Gastroesophageal sphincter (tissue), 4 donors: ENCODE results near the gene PTPN4. TPM values are rescaled to one million over a fixed set of nuclear protein-coding genes. Genes with fewer than 3 reads are reported as not detected.
"Not testable (repeated sequence)": the region's sequence is repeated elsewhere in the genome, so short reads cannot be mapped to it uniquely, and the experiment has no call there.

Source experiments
- ATAC-seq: fragments of 150-250 bp; one replicate; pipeline ENCODE4 v1.9.1; 2016; ENCODE audit warnings: mild to moderate bottlenecking, moderate library complexity
- H3K27ac ChIP-seq, 4 donors: fragments of 200-600 bp; sonication (generic) in 3 of 4; 1 replicate in 3 of 4; 2 replicates in 1 of 4; pipeline ENCODE4 v1.5.1; 2016 to 2019
- H3K27me3 ChIP-seq: fragments of 200-600 bp; sonication (generic); one replicate; pipeline ENCODE4 v1.5.1; 2019
- H3K36me3 ChIP-seq, 2 donors: fragments of 200-600 bp; sonication (generic); one replicate each; pipeline ENCODE4 v1.5.1; 2019; ENCODE audit warnings: control low read depth in 1 of 2
- H3K4me1 ChIP-seq, 3 donors: fragments of 200-600 bp; sonication (generic); 1 replicate in 2 of 3; 2 replicates in 1 of 3; pipeline ENCODE4 v1.5.1; 2016 to 2019; ENCODE audit warnings: control low read depth in 2 of 3
- H3K4me3 ChIP-seq, 2 donors: fragments of 200-600 bp; sonication (generic); one replicate each; pipeline ENCODE4 v1.5.1; 2019; ENCODE audit warnings: mild to moderate bottlenecking in 1 of 2, moderate library complexity in 1 of 2
- H3K9me3 ChIP-seq, 3 donors: fragments of 200-600 bp; sonication (generic); one replicate each; pipeline ENCODE4 v1.5.1; 2017 to 2019; ENCODE audit warnings: control low read depth in 2 of 3
- EP300 ChIP-seq: sonication (generic); formaldehyde crosslinking; IDR thresholded peaks from one replicate; pipeline ENCODE4 v1.6.1; 2017; ENCODE audit warnings: antibody characterized with exemption, mild to moderate bottlenecking
- POLR2A ChIP-seq, 2 donors: fragments of 450-650 bp; IDR thresholded peaks; one replicate each; pipeline ENCODE4 v1.6.1; 2017; ENCODE audit warnings: antibody characterized with exemption in 2 of 2, mild to moderate bottlenecking in 2 of 2, moderate library complexity in 1 of 2
- POLR2AphosphoS5 ChIP-seq: sonication (generic); formaldehyde crosslinking; IDR thresholded peaks from one replicate; pipeline ENCODE4 v1.6.1; 2017; ENCODE audit warnings: antibody characterized with exemption
- WGBS, 2 donors: methylation state at CpG; one replicate each; pipeline ENCODE4 v1.1.5; 2018; ENCODE audit warnings: low coverage in 1 of 2; 5-methylcytosine and 5-hydroxymethylcytosine counted together
- total RNA-seq, 4 donors: library from RNA; depleted of rRNA; stranded (reverse); fragments of >200 nt; gene quantifications; one replicate each; pipeline ENCODE4 v1.1.0, GENCODE V29; 2016
- TF ChIP-seq, protein P1 (sequence below), 4 experiments: fragments of 200-600 bp in 2 of 4; fragments of 450-650 bp in 2 of 4; sonication (generic) in 1 of 4; IDR thresholded peaks; one replicate each; pipeline ENCODE4 v1.5.1; 2017 to 2019; ENCODE audit warnings: antibody characterized with exemption in 4 of 4, mild to moderate bottlenecking in 2 of 4, moderate library complexity in 2 of 4

Gene PTPN4
- total RNA-seq, 4 donors from 2014 or later: 15.6 to 50.1 (median 30.7) TPM

- Histone ChIP-seq H3K4me3 (no peak overlapping the region), H3K4me1 (no peaks in the 10 kb centered on the region), H3K27me3 (no peaks in the 10 kb centered on the region), H3K27ac (no peak overlapping the region), H3K36me3 (peaks cover 0 to 4% of the 10 kb centered on the region in 2 donors), H3K9me3 (no peaks in the 10 kb centered on the region)
- TF ChIP-seq, protein P1, sequence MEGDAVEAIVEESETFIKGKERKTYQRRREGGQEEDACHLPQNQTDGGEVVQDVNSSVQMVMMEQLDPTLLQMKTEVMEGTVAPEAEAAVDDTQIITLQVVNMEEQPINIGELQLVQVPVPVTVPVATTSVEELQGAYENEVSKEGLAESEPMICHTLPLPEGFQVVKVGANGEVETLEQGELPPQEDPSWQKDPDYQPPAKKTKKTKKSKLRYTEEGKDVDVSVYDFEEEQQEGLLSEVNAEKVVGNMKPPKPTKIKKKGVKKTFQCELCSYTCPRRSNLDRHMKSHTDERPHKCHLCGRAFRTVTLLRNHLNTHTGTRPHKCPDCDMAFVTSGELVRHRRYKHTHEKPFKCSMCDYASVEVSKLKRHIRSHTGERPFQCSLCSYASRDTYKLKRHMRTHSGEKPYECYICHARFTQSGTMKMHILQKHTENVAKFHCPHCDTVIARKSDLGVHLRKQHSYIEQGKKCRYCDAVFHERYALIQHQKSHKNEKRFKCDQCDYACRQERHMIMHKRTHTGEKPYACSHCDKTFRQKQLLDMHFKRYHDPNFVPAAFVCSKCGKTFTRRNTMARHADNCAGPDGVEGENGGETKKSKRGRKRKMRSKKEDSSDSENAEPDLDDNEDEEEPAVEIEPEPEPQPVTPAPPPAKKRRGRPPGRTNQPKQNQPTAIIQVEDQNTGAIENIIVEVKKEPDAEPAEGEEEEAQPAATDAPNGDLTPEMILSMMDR (IDR thresholded peaks at IDR 0.05): no peak
- TF ChIP-seq POLR2AphosphoS5: no peak
- no peak for TF ChIP-seq POLR2A (IDR thresholded peaks at IDR 0.05)
- no peak for TF ChIP-seq EP300
- 58 to 71% methylated on average over 2 of the region's 2 CpGs for WGBS, 2 donors
- no peak for ATAC-seq
Observed at GRCh38 chr2:119982506-119982905, 222.8 kb downstream of the PTPN4 start.

DNA sequence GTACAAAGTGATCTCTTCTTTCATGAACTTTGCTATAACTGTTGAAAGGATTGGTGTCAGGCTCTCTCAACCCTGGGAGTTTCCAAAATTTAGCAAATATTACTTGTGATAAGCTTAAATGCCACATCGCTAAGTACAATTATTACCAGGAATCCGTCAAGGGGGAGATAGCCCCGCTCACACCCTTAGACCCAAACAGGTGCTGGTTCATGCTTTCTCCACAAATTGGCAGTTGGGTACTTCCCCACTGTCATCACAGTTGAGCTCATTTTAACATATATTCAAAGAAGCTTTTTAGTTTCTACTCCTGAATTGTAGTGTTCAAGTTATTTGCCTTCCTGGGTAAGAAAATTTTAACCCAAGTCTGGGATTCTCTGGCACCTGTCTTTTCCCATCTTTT, 223.4 kb downstream of the PTPN4 start:
- Histone ChIP-seq H3K4me1 (no peaks in the 10 kb centered on the region), H3K36me3 (no peaks in the 10 kb centered on the region), H3K27ac (no peak overlapping the region), H3K9me3 (no peaks in the 10 kb centered on the region), H3K27me3 (no peaks in the 10 kb centered on the region), H3K4me3 (no peak overlapping the region)
- no peak for TF ChIP-seq POLR2AphosphoS5
- no peak for TF ChIP-seq POLR2A (IDR thresholded peaks at IDR 0.05)
- no peak for TF ChIP-seq EP300
- no peak for ATAC-seq
- 90 to 94% methylated on average over 3 of the region's 3 CpGs for WGBS, 2 donors

DNA sequence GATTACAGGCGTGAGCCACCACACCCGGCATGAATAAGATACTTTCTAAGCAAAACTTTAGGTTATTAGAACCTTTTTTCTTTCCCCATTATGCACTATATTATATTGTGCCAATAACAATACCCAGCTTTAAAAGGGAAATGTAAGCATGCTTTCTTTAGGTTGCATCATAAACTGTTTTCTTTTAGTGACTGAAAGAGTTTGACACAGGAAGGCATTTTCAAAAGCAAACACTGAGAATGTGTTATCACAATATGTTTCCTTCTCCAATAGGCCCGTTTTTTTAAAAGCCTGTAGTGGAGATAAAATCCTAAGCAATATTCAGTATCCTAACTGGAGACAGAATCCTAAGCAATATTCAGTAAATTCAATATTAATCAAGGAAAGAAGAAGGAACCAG, 236.4 kb downstream of the PTPN4 start:
- no peak overlapping the region for H3K4me3 ChIP-seq
- H3K36me3 ChIP-seq: no peaks in the 10 kb centered on the region
- WGBS, 2 donors: 68 to 92% methylated on average over 3 of the region's 3 CpGs
- no peaks in the 10 kb centered on the region for H3K27me3 ChIP-seq
- no peak for ATAC-seq
- no peaks in the 10 kb centered on the region for H3K9me3 ChIP-seq
- TF ChIP-seq POLR2A (IDR thresholded peaks at IDR 0.05) (no peak), POLR2AphosphoS5 (no peak), EP300 (no peak)
- TF ChIP-seq, protein P1 (IDR thresholded peaks at IDR 0.05): no peak
- no peak overlapping the region for H3K27ac ChIP-seq
- no peaks in the 10 kb centered on the region for H3K4me1 ChIP-seq

DNA sequence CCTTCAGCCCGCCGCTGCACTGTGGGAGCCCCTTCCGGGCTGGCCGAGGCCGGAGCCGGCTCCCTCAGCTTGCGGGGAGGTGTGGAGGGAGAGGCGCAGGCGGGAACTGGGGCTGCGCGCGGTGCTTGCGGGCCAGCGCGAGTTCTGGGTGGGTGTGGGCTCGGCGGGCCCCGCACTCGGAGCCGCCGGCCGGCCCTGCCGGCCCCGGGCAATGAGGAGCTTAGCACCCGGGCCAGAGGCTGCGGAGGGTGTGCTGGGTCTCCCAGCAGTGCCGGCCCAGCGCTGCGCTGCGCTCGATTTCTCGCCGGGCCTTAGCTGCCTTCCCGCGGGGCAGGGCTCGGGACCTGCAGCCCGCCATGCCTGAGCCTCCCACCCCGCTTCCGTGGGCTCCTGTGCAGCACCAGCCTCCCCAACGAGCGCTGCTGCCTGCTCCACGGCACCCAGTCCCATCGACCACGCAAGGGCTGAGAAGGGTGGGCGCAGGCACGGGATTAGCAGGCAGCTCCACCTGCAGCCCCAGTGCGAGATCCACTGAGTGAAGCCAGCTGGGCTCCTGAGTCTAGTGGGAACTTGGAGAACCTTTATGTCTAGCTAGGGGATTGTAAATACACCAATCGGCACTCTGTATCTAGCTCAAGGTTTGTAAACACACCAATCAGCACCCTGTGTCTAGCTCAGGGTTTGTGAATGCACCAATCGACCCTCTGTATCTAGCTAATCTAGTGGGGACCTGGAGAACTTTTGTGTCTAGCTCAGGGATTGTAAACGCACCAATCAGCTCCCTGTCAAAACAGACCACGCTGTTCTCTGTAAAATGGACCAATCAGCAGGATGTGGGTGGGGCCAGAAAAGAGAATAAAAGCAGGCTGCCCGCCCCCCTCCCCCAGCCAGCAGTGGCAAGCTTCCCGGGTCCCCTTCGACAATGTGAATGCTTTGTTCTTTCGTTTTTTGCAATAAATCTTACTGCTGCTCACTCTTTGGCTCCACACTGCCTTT, 237.5 kb downstream of the PTPN4 start:
- H3K4me3 ChIP-seq, H3K27ac ChIP-seq, H3K36me3 ChIP-seq, ATAC-seq, H3K4me1 ChIP-seq, H3K9me3 ChIP-seq, H3K27me3 ChIP-seq: not testable (repeated sequence)
- 82 to 93% methylated on average over 3 to 10 of the region's 55 CpGs for WGBS, 2 donors

GRCh38 chr2:120001471-120001870, 241.7 kb downstream of the PTPN4 start:
- 67 to 86% methylated on average over 1 of the region's 1 CpG for WGBS, 2 donors
- TF ChIP-seq POLR2AphosphoS5: no peak
- TF ChIP-seq EP300: no peak
- TF ChIP-seq, protein P1 (IDR thresholded peaks at IDR 0.05): no peak
- no peak for TF ChIP-seq POLR2A (IDR thresholded peaks at IDR 0.05)

DNA sequence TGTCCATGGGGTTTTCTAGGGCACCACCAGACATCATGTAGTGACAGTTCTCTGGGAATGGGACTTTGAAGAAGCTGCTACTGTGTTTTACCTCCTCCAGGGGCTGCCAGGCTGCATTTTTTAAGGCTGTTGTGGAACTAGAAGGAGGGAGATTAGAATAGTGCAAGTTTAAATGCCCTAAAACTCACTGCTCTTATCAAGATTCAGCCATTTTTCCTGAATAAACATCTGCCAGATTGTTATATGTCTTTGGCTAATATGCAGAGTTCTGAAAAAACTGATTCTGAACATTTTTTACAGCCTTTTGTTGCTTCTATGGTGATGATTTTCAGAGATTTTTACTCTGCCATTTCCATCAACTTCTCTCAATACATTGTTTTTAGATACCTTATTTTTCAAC, 244.5 kb downstream of the PTPN4 start:
- ATAC-seq: no peak

More at GRCh38 chr2:120001471-120001870, 241.7 kb downstream of the PTPN4 start:
- H3K4me1 ChIP-seq: no peaks in the 10 kb centered on the region
- H3K9me3 ChIP-seq: no peaks in the 10 kb centered on the region
- H3K27ac ChIP-seq: no peak overlapping the region
- ATAC-seq: no peak
- no peaks in the 10 kb centered on the region for H3K27me3 ChIP-seq
- no peaks in the 10 kb centered on the region for H3K36me3 ChIP-seq
- H3K4me3 ChIP-seq: no peak overlapping the region

More for the DNA sequence above, 244.5 kb downstream of the PTPN4 start:
- H3K9me3 ChIP-seq: no peaks in the 10 kb centered on the region
- no peak overlapping the region for H3K27ac ChIP-seq
- no peaks in the 10 kb centered on the region for H3K27me3 ChIP-seq
- H3K4me3 ChIP-seq: no peak overlapping the region
- no peaks in the 10 kb centered on the region for H3K36me3 ChIP-seq
- no peaks in the 10 kb centered on the region for H3K4me1 ChIP-seq
- TF ChIP-seq POLR2A (IDR thresholded peaks at IDR 0.05) (no peak), EP300 (no peak), POLR2AphosphoS5 (no peak)
- TF ChIP-seq, protein P1 (IDR thresholded peaks at IDR 0.05): no peak
